Measurements from ENCODE around the gene CCDC74A.
"Not testable (repeated sequence)": the region's sequence is repeated elsewhere in the genome, so short reads cannot be mapped to it uniquely, and the experiment has no call there.

CCDC74A gene

GRCh38 chr2:131557558-131558321 is 30.1 kb downstream of the CCDC74A start:
- DNase-seq (ENCODE audit: low read depth in 2 of 2), result no peak

- no peak for DNase-seq (ENCODE audit: low read depth in 2 of 2)
These were observed 38.7 kb downstream of the CCDC74A start for GRCh38 chr2:131566371-131566770.

- DNase-seq (ENCODE audit: low read depth in 2 of 2), result no peak
These were observed 40.2 kb downstream of the CCDC74A start for GRCh38 chr2:131567891-131568290.

- DNase-seq (ENCODE audit: low read depth in 2 of 2), result not testable (repeated sequence)
These were observed 40.7 kb downstream of the CCDC74A start for GRCh38 chr2:131568401-131568800.

GRCh38 chr2:131572175-131572574 is 44.5 kb downstream of the CCDC74A start:
- DNase-seq (ENCODE audit: low read depth in 2 of 2), result no peak

- DNase-seq (ENCODE audit: low read depth in 2 of 2), result no peak
These were observed 50.1 kb downstream of the CCDC74A start for GRCh38 chr2:131577812-131578211.

- no peak for DNase-seq (ENCODE audit: low read depth in 2 of 2)
These were observed 52.5 kb downstream of the CCDC74A start for GRCh38 chr2:131580187-131580586.
